ENCODE results near the gene ADAMTSL3.

DNA sequence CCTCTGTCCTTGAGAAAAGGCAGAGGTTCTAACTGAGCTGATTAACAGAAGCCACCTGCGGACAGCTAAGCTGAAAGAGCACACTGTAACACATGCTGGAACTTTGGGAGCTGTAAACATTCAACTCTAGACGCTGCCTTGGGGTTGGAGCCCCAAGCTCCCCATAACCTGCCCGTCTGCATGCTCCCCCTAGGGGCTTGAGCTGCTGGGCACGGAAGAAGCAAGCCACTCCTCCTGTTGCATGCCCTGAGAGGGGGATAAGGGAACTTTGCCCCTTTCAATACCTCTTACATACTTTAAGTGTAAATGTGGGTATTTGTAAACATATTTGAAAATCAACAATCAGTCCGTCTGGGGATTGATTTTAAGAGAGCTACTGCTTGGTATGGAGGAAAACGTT, 188.4 kb downstream of the ADAMTSL3 start:
- TF ChIP-seq YY1 (IDR thresholded peaks at IDR 0.05; ENCODE audit: insufficient read depth, insufficient read length) (no peak), SUZ12 (IDR thresholded peaks at IDR 0.05; ENCODE audit: extremely low read depth, insufficient read depth, insufficient read length) (no peak)
